HEK293 (cell line): ENCODE measurements around the gene MBP.
A peak's percentile ranks its signal among the peaks of the same experiment; 100 is the strongest.

ENCODE experiments used
- CTCF ChIA-PET: fragments of 350-600 bp; formaldehyde crosslinking; extraction: SDS; loops from one replicate; lab custom pipeline; 2021; ENCODE audit warnings: antibody characterized with exemption; lab: Yijun Ruan, JAX
- POLR2A ChIA-PET: fragments of 300-600 bp; formaldehyde crosslinking; extraction: SDS; loops from one replicate; lab custom pipeline; 2020; ENCODE audit warnings: antibody characterized with exemption, inconsistent platforms; lab: Yijun Ruan, JAX
- H3K27ac ChIP-seq: fragments of 200-500 bp; sonication (Bioruptor generic); 2 replicates; pipeline ENCODE4 v1.5.1; 2014; ENCODE audit warnings: low read depth, low read length, control low read depth, inconsistent platforms; ENCODE audit errors: extremely low read depth
- H3K36me3 ChIP-seq, 2 experiments: fragments of 200-500 bp in 1 of 2; sonication (Bioruptor generic) in 1 of 2; 1 replicate in 1 of 2; 2 replicates in 1 of 2; pipeline ENCODE4 v1.5.1; 2014 to 2017; ENCODE audit warnings: inconsistent platforms in 2 of 2, low read length in 2 of 2; ENCODE audit not compliant: control insufficient read depth in 2 of 2, insufficient read depth in 1 of 2
- H3K4me1 ChIP-seq: fragments of 200-500 bp; sonication (Bioruptor generic); 2 replicates; pipeline ENCODE4 v1.5.1; 2014; ENCODE audit warnings: mild to moderate bottlenecking, low read length, inconsistent platforms; ENCODE audit not compliant: control insufficient read depth, insufficient read depth
- H3K4me3 ChIP-seq: 2 replicates; pipeline ENCODE4 v1.5.1; 2011; ENCODE audit warnings: low read depth, mild to moderate bottlenecking, control low read depth, low read length, moderate library complexity
- H3K9me3 ChIP-seq: fragments of 200-500 bp; sonication (Bioruptor generic); 2 replicates; pipeline ENCODE4 v1.5.1; 2014; ENCODE audit warnings: low read depth, low read length, inconsistent platforms; ENCODE audit not compliant: control insufficient read depth, insufficient read depth
- KLF7 ChIP-seq: fragments of 450-650 bp; formaldehyde crosslinking; IDR thresholded peaks from 2 replicates; pipeline ENCODE4 v1.5.1; 2016; ENCODE audit warnings: missing biosample characterization, missing genetic modification characterization, borderline replicate concordance
- REPIN1 ChIP-seq: fragments of 450-650 bp; formaldehyde crosslinking; IDR thresholded peaks from 2 replicates; pipeline ENCODE4 v1.5.1; 2017; ENCODE audit warnings: missing biosample characterization, missing genetic modification characterization, low read depth
- SP2 ChIP-seq: fragments of 450-650 bp; formaldehyde crosslinking; IDR thresholded peaks from 2 replicates; pipeline ENCODE4 v1.5.1; 2016; ENCODE audit warnings: missing biosample characterization, missing genetic modification characterization
- WT1 ChIP-seq: fragments of 450-650 bp; formaldehyde crosslinking; IDR thresholded peaks from 2 replicates; pipeline ENCODE4 v1.5.1; 2016; ENCODE audit warnings: missing biosample characterization, missing genetic modification characterization
- YY2 ChIP-seq: fragments of 450-650 bp; formaldehyde crosslinking; IDR thresholded peaks from 2 replicates; pipeline ENCODE4 v1.5.1; 2016; ENCODE audit warnings: missing biosample characterization, missing genetic modification characterization
- ZBTB7A ChIP-seq: fragments of 450-650 bp; formaldehyde crosslinking; IDR thresholded peaks from 2 replicates; pipeline ENCODE4 v1.5.1; 2016; ENCODE audit warnings: low read depth, missing biosample characterization, missing genetic modification characterization
- ZNF112 ChIP-seq: fragments of 450-650 bp; formaldehyde crosslinking; IDR thresholded peaks from 2 replicates; pipeline ENCODE4 v1.5.0; 2017; ENCODE audit warnings: missing biosample characterization, missing genetic modification characterization
- ZNF37A ChIP-seq: fragments of 450-650 bp; IDR thresholded peaks from 2 replicates; pipeline ENCODE4 v1.5.1; 2018; ENCODE audit warnings: missing biosample characterization, missing genetic modification characterization
- ZNF391 ChIP-seq: fragments of 450-650 bp; formaldehyde crosslinking; IDR thresholded peaks from 2 replicates; pipeline ENCODE4 v1.5.1; 2016; ENCODE audit warnings: low read depth, missing biosample characterization, missing genetic modification characterization, borderline replicate concordance
- ZNF404 ChIP-seq: fragments of 450-650 bp; formaldehyde crosslinking; IDR thresholded peaks from 2 replicates; pipeline ENCODE4 v1.5.1; 2017; ENCODE audit warnings: missing biosample characterization, missing genetic modification characterization
- ZNF501 ChIP-seq: fragments of 450-650 bp; formaldehyde crosslinking; IDR thresholded peaks from 2 replicates; pipeline ENCODE4 v1.5.1; 2016; ENCODE audit warnings: missing biosample characterization, missing genetic modification characterization
- ZNF521 ChIP-seq: fragments of 450-650 bp; formaldehyde crosslinking; IDR thresholded peaks from 2 replicates; pipeline ENCODE4 v1.5.1; 2017; ENCODE audit warnings: missing biosample characterization, mild to moderate bottlenecking, missing genetic modification characterization
- ZNF610 ChIP-seq: fragments of 450-650 bp; formaldehyde crosslinking; IDR thresholded peaks from 2 replicates; pipeline ENCODE4 v1.5.1; 2016; ENCODE audit warnings: missing biosample characterization, missing genetic modification characterization, borderline replicate concordance
- ZNF621 ChIP-seq: fragments of 450-650 bp; formaldehyde crosslinking; IDR thresholded peaks from 2 replicates; pipeline ENCODE4 v1.5.1; 2017; ENCODE audit warnings: missing biosample characterization, missing genetic modification characterization
- ZNF626 ChIP-seq: fragments of 450-650 bp; sonication (Bioruptor Pico); formaldehyde crosslinking; IDR thresholded peaks from 2 replicates; pipeline ENCODE4 v1.5.1; 2018; ENCODE audit warnings: missing biosample characterization, missing genetic modification characterization, inconsistent platforms
- ZNF707 ChIP-seq: fragments of 450-650 bp; formaldehyde crosslinking; IDR thresholded peaks from 2 replicates; pipeline ENCODE4 v1.5.1; 2016; ENCODE audit warnings: missing biosample characterization, missing genetic modification characterization
- ZNF837 ChIP-seq: fragments of 450-650 bp; formaldehyde crosslinking; IDR thresholded peaks from 2 replicates; pipeline ENCODE4 v1.5.1; 2016; ENCODE audit warnings: missing biosample characterization, missing genetic modification characterization

Gene MBP

GRCh38 chr18:77118256-77119090 lies 14.1 kb downstream of the MBP start (continued):
- TF ChIP-seq ZNF621 (tag by site-specific recombination) (no peak), YY2 (tag by site-specific recombination) (0 out of 2 replicates have a peak, but pooled peaks have one; percentile 28)

- H3K36me3 ChIP-seq = no peaks in the 10 kb centered on the region; a peak in 1 of 3 replicates
- H3K4me1 ChIP-seq = no peaks in the 10 kb centered on the region
- CTCF ChIA-PET = no interaction called here
- H3K4me3 ChIP-seq = no peak overlapping the region
- no peak overlapping the region for H3K27ac ChIP-seq
- no peaks in the 10 kb centered on the region for H3K9me3 ChIP-seq
- no peak for TF ChIP-seq KLF7 (tag by site-specific recombination)
- no peak for TF ChIP-seq ZNF521
- no peak for TF ChIP-seq ZNF112 (tag by site-specific recombination)
- TF ChIP-seq SP2 (tag by site-specific recombination) = no peak
- TF ChIP-seq YY2 (tag by site-specific recombination) = no peak
- TF ChIP-seq ZNF837 (tag by site-specific recombination) = no peak
- no peak for TF ChIP-seq ZNF707 (tag by site-specific recombination)
- POLR2A ChIA-PET = no interaction called here
These were observed 16.1 kb downstream of the MBP start for GRCh38 chr18:77116201-77117080.

- H3K4me1 ChIP-seq = no peaks in the 10 kb centered on the region
- H3K36me3 ChIP-seq = no peaks in the 10 kb centered on the region; a peak in 1 of 3 replicates
- no peaks in the 10 kb centered on the region for H3K9me3 ChIP-seq
- H3K4me3 ChIP-seq = no peak overlapping the region
- ChIA-PET CTCF (interaction anchor here (0.6 kb wide), 1 partner anchor 13 kb away, joined by 3 read pairs; no protein-coding TSS in a partner anchor), POLR2A (interaction anchor here (0.6 kb wide), 1 partner anchor 8 kb away, joined by 3 read pairs; no protein-coding TSS in a partner anchor)
- no peak overlapping the region for H3K27ac ChIP-seq
- no peak for TF ChIP-seq REPIN1 (tag by site-specific recombination)
- no peak for TF ChIP-seq ZNF37A (tag by site-specific recombination)
- TF ChIP-seq ZNF391 (tag by site-specific recombination) = no peak
- no peak for TF ChIP-seq ZNF501 (tag by site-specific recombination)
- no peak for TF ChIP-seq ZBTB7A
- TF ChIP-seq ZNF610 (tag by site-specific recombination) = no peak
- no peak for TF ChIP-seq ZNF404 (tag by site-specific recombination)
- TF ChIP-seq ZNF626 (tag by site-specific recombination) = no peak
- TF ChIP-seq WT1 (tag by site-specific recombination) = no peak
These were observed 17.2 kb downstream of the MBP start for GRCh38 chr18:77115192-77115953.
